HepG2 (cell line): ENCODE results near the gene ARHGAP29. TPM values are rescaled to one million over a fixed set of nuclear protein-coding genes. Genes with fewer than 3 reads are reported as not detected.

Experiments used
- ATAC-seq: fragments of 200-7000 bp; cut with Tn5 transposase; 3 replicates; pipeline ENCODE4 v1.9.1; 2020; ENCODE audit warnings: mild to moderate bottlenecking, moderate library complexity
- BruUV-seq: library from RNA; stranded (reverse); fragments of 400-500 nt; replicated peaks from 2 replicates; lab custom pipeline; 2021; lab: Mats Ljungman, UMichigan
- CTCF ChIA-PET: fragments of 300-600 bp; formaldehyde crosslinking; extraction: SDS; loops from one replicate; lab custom pipeline; 2021; ENCODE audit warnings: low total read pairs, inconsistent platforms, low intra/inter-chr PET ratio; lab: Yijun Ruan, JAX
- POLR2A ChIA-PET: fragments of 350-600 bp; sonication (Branson Sonifier 250); formaldehyde crosslinking; loops from one replicate; lab custom pipeline; 2020; ENCODE audit warnings: antibody characterized with exemption, inconsistent platforms; lab: Yijun Ruan, JAX
- DNase-seq: peaks from one replicate; pipeline ENCODE4 v3.0.0-alpha.2; 2015; ENCODE audit warnings: low spot score
- FAIRE-seq: peaks from 3 replicates; lab custom pipeline; 2011; peaks lifted over from hg19 to GRCh38; lab: Jason Lieb, UNC
- H2AFZ ChIP-seq: one replicate; pipeline ENCODE4 v1.6.1; 2011; ENCODE audit warnings: low read length, inconsistent platforms
- H3K27ac ChIP-seq: fragments of 300-600 bp; 3 replicates; pipeline ENCODE4 v1.8.0; 2011; ENCODE audit warnings: mixed run types, mild to moderate bottlenecking, mixed read lengths, low read length, inconsistent platforms; ENCODE audit not compliant: insufficient read depth; ENCODE audit errors: extremely low read length
- H3K27me3 ChIP-seq, 2 experiments: fragments of 200-600 bp in 1 of 2; 2 replicates in 1 of 2; 3 replicates in 1 of 2; pipeline versions ENCODE4 v1.6.0 to v1.8.0; 2011; ENCODE audit warnings: low read length in 2 of 2, mild to moderate bottlenecking in 2 of 2, moderate library complexity in 2 of 2, inconsistent platforms in 1 of 2; ENCODE audit not compliant: insufficient read depth in 2 of 2, control insufficient read depth in 1 of 2
- H3K36me3 ChIP-seq, 2 experiments: fragments of 200-600 bp in 1 of 2; replicated peaks in 1 of 2; 2 replicates in 1 of 2; 3 replicates in 1 of 2; pipeline versions ENCODE4 v1.5.1 to v1.8.0; 2011; ENCODE audit warnings: low read length in 2 of 2, inconsistent platforms in 1 of 2; ENCODE audit not compliant: insufficient read depth in 2 of 2, control insufficient read depth in 1 of 2
- H3K4me1 ChIP-seq: 2 replicates; pipeline ENCODE4 v1.5.1; 2012; ENCODE audit warnings: low read length, inconsistent platforms; ENCODE audit not compliant: insufficient read depth
- H3K4me2 ChIP-seq: 2 replicates; pipeline ENCODE4 v1.6.0; 2011; ENCODE audit warnings: low read depth, low read length, inconsistent platforms
- H3K4me3 ChIP-seq, 3 experiments: fragments of 200-600 bp in 1 of 3; sonication (generic), shearing (Covaris generic) in 1 of 3; replicated peaks in 1 of 3; 2 replicates each; pipeline ENCODE4 v1.5.1; 2011 to 2016; ENCODE audit warnings: low read length in 3 of 3, inconsistent platforms in 2 of 3, low read depth in 2 of 3, mild to moderate bottlenecking in 2 of 3, control low read depth in 1 of 3, mixed read lengths in 1 of 3; ENCODE audit not compliant: insufficient read depth in 1 of 3
- H3K79me2 ChIP-seq: one replicate; pipeline ENCODE4 v1.6.1; 2011; ENCODE audit warnings: low read length, inconsistent platforms; ENCODE audit not compliant: insufficient read depth
- H3K9ac ChIP-seq: 2 replicates; pipeline ENCODE4 v1.6.0; 2011; ENCODE audit warnings: mild to moderate bottlenecking, low read depth, low read length, inconsistent platforms; ENCODE audit not compliant: insufficient read depth
- H3K9me3 ChIP-seq: 2 replicates; pipeline ENCODE4 v1.5.1; 2012; ENCODE audit warnings: mild to moderate bottlenecking, low read length
- H4K20me1 ChIP-seq: 2 replicates; pipeline ENCODE4 v1.6.0; 2011; ENCODE audit warnings: inconsistent platforms, mild to moderate bottlenecking, low read length, moderate library complexity; ENCODE audit not compliant: insufficient read depth
- DRAP1 ChIP-seq: IDR thresholded peaks from 2 replicates; pipeline ENCODE4 v1.6.1; 2016; ENCODE audit warnings: missing genetic modification reagents, missing compliant biosample characterization
- HNF4A ChIP-seq: sonication (generic); formaldehyde crosslinking; IDR thresholded peaks from 2 replicates; pipeline ENCODE4 v1.4.0; 2020; ENCODE audit warnings: missing genetic modification reagents
- KAT2B ChIP-seq: fragments of 150-350 bp; IDR thresholded peaks from 2 replicates; pipeline ENCODE4 v1.6.1; 2014; ENCODE audit warnings: low read depth, low read length, borderline replicate concordance
- KDM5A ChIP-seq: fragments of 200-600 bp; sonication (generic); IDR thresholded peaks from 2 replicates; pipeline ENCODE4 v1.7.0; 2018; ENCODE audit warnings: antibody characterized with exemption, mild to moderate bottlenecking, low read length, borderline replicate concordance
- MLXIP ChIP-seq: sonication (generic); formaldehyde crosslinking; IDR thresholded peaks from 2 replicates; pipeline ENCODE4 v1.9.0; 2021; ENCODE audit warnings: missing genetic modification reagents, borderline replicate concordance
- NCOA5 ChIP-seq: sonication (generic); formaldehyde crosslinking; IDR thresholded peaks from 2 replicates; pipeline ENCODE4 v1.4.0; 2020; ENCODE audit warnings: missing genetic modification reagents
- NR2F2 ChIP-seq: IDR thresholded peaks from 2 replicates; pipeline ENCODE4 v1.6.1; 2012; ENCODE audit warnings: low read depth, inconsistent platforms, borderline replicate concordance
- PRPF4 ChIP-seq: fragments of 200-400 bp; formaldehyde crosslinking; IDR thresholded peaks from 2 replicates; pipeline ENCODE4 v1.6.1; 2016; ENCODE audit warnings: low read length, low read depth; ENCODE audit not compliant: poor library complexity, severe bottlenecking
- SAFB2 ChIP-seq: sonication (generic); formaldehyde crosslinking; IDR thresholded peaks from 2 replicates; pipeline ENCODE4 v1.5.1; 2020; ENCODE audit warnings: missing genetic modification reagents, low read depth, mild to moderate bottlenecking, borderline replicate concordance
- SIN3A ChIP-seq: IDR thresholded peaks from 2 replicates; pipeline ENCODE4 v1.6.1; 2011; ENCODE audit warnings: low read depth, mild to moderate bottlenecking, control low read depth, low read length, borderline replicate concordance
- SYNCRIP ChIP-seq: fragments of 200-400 bp; formaldehyde crosslinking; IDR thresholded peaks from 2 replicates; pipeline ENCODE4 v1.6.1; 2018; ENCODE audit warnings: mild to moderate bottlenecking, low read depth, low read length; ENCODE audit not compliant: insufficient read depth
- TIGD3 ChIP-seq: sonication (generic); formaldehyde crosslinking; IDR thresholded peaks from 2 replicates; pipeline ENCODE4 v1.5.1; 2020; ENCODE audit warnings: mild to moderate bottlenecking, missing genetic modification reagents, borderline replicate concordance
- ZNF484 ChIP-seq: sonication (generic); formaldehyde crosslinking; IDR thresholded peaks from 2 replicates; pipeline ENCODE4 v1.5.1; 2020; ENCODE audit warnings: mild to moderate bottlenecking, low read depth, missing genetic modification reagents, borderline replicate concordance
- ZNF543 ChIP-seq: sonication (generic); formaldehyde crosslinking; IDR thresholded peaks from 2 replicates; pipeline ENCODE4 v1.4.0; 2020; ENCODE audit warnings: mild to moderate bottlenecking, missing genetic modification reagents
- ZNF674 ChIP-seq: sonication (generic); formaldehyde crosslinking; IDR thresholded peaks from 2 replicates; pipeline ENCODE4 v1.5.0; 2020; ENCODE audit warnings: low read depth, mild to moderate bottlenecking, missing genetic modification reagents
- WGBS: methylation state at CpG from one replicate; pipeline ENCODE4 v1.1.6; 2017; ENCODE audit warnings: low lambda C conversion rate; 5-methylcytosine and 5-hydroxymethylcytosine counted together
- in situ Hi-C: cut with HindIII; loops from 2 replicates; pipeline ENCODE4 v1.10.0; 2017; ENCODE audit warnings: low pct_unique_long_range_greater_than_20kb; ENCODE audit not compliant: extremely low pct_ligation_motif_present
- intact Hi-C: fragments of 100-400 bp; cut with micrococcal nuclease; formaldehyde crosslinking; loops from one replicate; pipeline ENCODE4 v1.10.0; 2022; ENCODE audit not compliant: unreplicated experiment
- polyA plus RNA-seq, 8 experiments: library from polyadenylated mRNA; depleted of rRNA in 3 of 8; stranded (reverse) in 7 of 8; unstranded in 1 of 8; fragments of >200 nt; fragmentation: Illumina TruSeq in 4 of 8; extraction: Trizol in 4 of 8; gene quantifications; 2 replicates each; pipeline versions ENCODE4 v1.2.1 to v1.2.3, GENCODE V29; 2011 to 2016; ENCODE audit warnings: low read depth in 4 of 8, missing spikeins in 1 of 8, mixed read lengths in 1 of 8; ENCODE audit not compliant: insufficient read depth in 1 of 8
- total RNA-seq, 5 experiments: library from RNA; depleted of rRNA; stranded (reverse); fragments of >200 nt; fragmentation: Illumina TruSeq; extraction: Trizol; gene quantifications; 2 replicates each; pipeline ENCODE4 v1.2.3, GENCODE V29; 2016; ENCODE audit warnings: low read depth in 1 of 5

Gene ARHGAP29
- total and polyA plus RNA-seq, 2 of the 13 experiments (the other 11 are each of a cell fraction or from before 2014, with no cell fraction given) = 12.8 to 18.3 TPM

GRCh38 chr1:94205639-94206038 lies 31.7 kb downstream of the ARHGAP29 start:
- DNase-seq = no peak
- in situ Hi-C loops = no loop called here
- H2AFZ ChIP-seq = no peak overlapping the region
- H3K4me3 ChIP-seq = no peak overlapping the region
- no peak for FAIRE-seq
- no peaks in the 10 kb centered on the region; the same call in 1 of the 2 replicates for H4K20me1 ChIP-seq
- no TSS peak for BruUV-seq
- H3K79me2 ChIP-seq = no peaks in the 10 kb centered on the region
- ATAC-seq = no peak
- ChIA-PET POLR2A (no interaction called here), CTCF (no interaction called here)
- TF ChIP-seq PRPF4 (no peak), ZNF484 (no peak), HNF4A (CRISPR knock-in tag) (no peak), NCOA5 (no peak), KAT2B (no peak), SIN3A (no peak), DRAP1 (CRISPR knock-in tag) (no peak)
- H3K4me1 ChIP-seq = peaks cover 8% of the 10 kb centered on the region; the same call in 1 of the 2 replicates
- H3K36me3 ChIP-seq = peaks cover 6 to 38% of the 10 kb centered on the region in 2 experiments
- intact Hi-C loops = no loop called here
- H3K27me3 ChIP-seq = no peaks in the 10 kb centered on the region
- WGBS = 63% methylated on average over 1 of the region's 1 CpG
- no peak overlapping the region for H3K27ac ChIP-seq
- no peak overlapping the region for H3K4me2 ChIP-seq
- peaks cover 7% of the 10 kb centered on the region for H3K9me3 ChIP-seq
- H3K9ac ChIP-seq = no peak overlapping the region

- POLR2A ChIA-PET = no interaction called here
- intact Hi-C loops (no loop called here), in situ Hi-C loops (no loop called here)
- Histone ChIP-seq H3K36me3 (peaks cover 4 to 36% of the 10 kb centered on the region in 2 experiments), H3K79me2 (no peaks in the 10 kb centered on the region), H3K4me2 (no peak overlapping the region), H3K27ac (no peak overlapping the region), H4K20me1 (no peaks in the 10 kb centered on the region), H3K9ac (no peak overlapping the region), H2AFZ (no peak overlapping the region), H3K4me1 (no peaks in the 10 kb centered on the region), H3K27me3 (no peaks in the 10 kb centered on the region), H3K9me3 (no peaks in the 10 kb centered on the region), H3K4me3 (no peak overlapping the region)
- FAIRE-seq = no peak
- WGBS = 92% methylated on average over 6 of the region's 6 CpGs
- no peak for ATAC-seq
- CTCF ChIA-PET = no interaction called here
- DNase-seq = no peak
- BruUV-seq = no TSS peak
- TF ChIP-seq ZNF674 (no peak), NR2F2 (no peak), SAFB2 (CRISPR knock-in tag) (no peak), KDM5A (no peak), MLXIP (CRISPR knock-in tag) (no peak), SIN3A (no peak), TIGD3 (CRISPR knock-in tag) (no peak), SYNCRIP (no peak), ZNF543 (no peak)
Measured at GRCh38 chr1:94202241-94202640, 35.1 kb downstream of the ARHGAP29 start.
